K562 (cell line): Measurements from ENCODE around the gene NEDD4L. TPM values are rescaled to one million over a fixed set of nuclear protein-coding genes. Genes with fewer than 3 reads are reported as not detected.

Source experiments
- ATAC-seq: fragments of 200-7000 bp; cut with Tn5 transposase; 3 replicates; pipeline ENCODE4 v1.9.1; 2020; ENCODE audit warnings: moderate library complexity
- BruUV-seq: library from RNA; stranded (reverse); fragments of 400-500 nt; replicated peaks from 2 replicates; lab custom pipeline; 2021; lab: Mats Ljungman, UMichigan
- CTCF ChIA-PET: fragments of 300-600 bp; formaldehyde crosslinking; extraction: SDS; loops from one replicate; lab custom pipeline; 2021; ENCODE audit warnings: low intra/inter-chr PET ratio; lab: Yijun Ruan, JAX
- POLR2A ChIA-PET: fragments of 300-600, 350-650 bp; sonication (Branson Sonifier 250); formaldehyde crosslinking; extraction: SDS; loops from one replicate; lab custom pipeline; 2021; ENCODE audit warnings: antibody characterized with exemption, inconsistent platforms; lab: Yijun Ruan, JAX
- DNase-seq, 4 experiments: peaks; one replicate each; pipeline versions ENCODE4 v3.0.0 to v3.0.0-alpha.2; 2011 to 2018; ENCODE audit warnings: low spot score in 3 of 4, mixed read lengths in 3 of 4; ENCODE audit errors: extremely low read depth in 1 of 4
- FAIRE-seq: peaks from 2 replicates; lab custom pipeline; 2011; peaks lifted over from hg19 to GRCh38; lab: Jason Lieb, UNC
- H2AFZ ChIP-seq: 2 replicates; pipeline ENCODE4 v1.6.0; 2011; ENCODE audit warnings: low read depth, low read length, control low read depth, inconsistent platforms
- H3K27ac ChIP-seq: fragments of 200-600 bp; 3 replicates; pipeline ENCODE4 v1.8.0; 2011; ENCODE audit warnings: low read depth, mild to moderate bottlenecking, control low read depth, inconsistent platforms, low read length, moderate library complexity, mixed read lengths; ENCODE audit errors: extremely low read depth
- H3K27me3 ChIP-seq, 2 experiments: fragments of 300-600 bp in 1 of 2; 2 replicates in 1 of 2; 3 replicates in 1 of 2; pipeline versions ENCODE4 v1.6.0 to v1.8.0; 2011; ENCODE audit warnings: inconsistent platforms in 2 of 2, low read length in 2 of 2, mild to moderate bottlenecking in 1 of 2, mixed read lengths in 1 of 2, moderate library complexity in 1 of 2; ENCODE audit not compliant: control insufficient read depth in 2 of 2, insufficient read depth in 2 of 2
- H3K36me3 ChIP-seq: fragments of 300-600 bp; 3 replicates; pipeline ENCODE4 v1.8.0; 2011; ENCODE audit warnings: mild to moderate bottlenecking, low read length, inconsistent platforms; ENCODE audit not compliant: control insufficient read depth, insufficient read depth
- H3K4me1 ChIP-seq, 2 experiments: fragments of 200-600 bp in 1 of 2; replicated peaks in 1 of 2; 2 replicates in 1 of 2; 3 replicates in 1 of 2; pipeline versions ENCODE4 v1.5.1 to v1.8.0; 2011; ENCODE audit warnings: inconsistent platforms in 2 of 2, low read length in 2 of 2, mild to moderate bottlenecking in 1 of 2, mixed read lengths in 1 of 2, moderate library complexity in 1 of 2; ENCODE audit not compliant: control insufficient read depth in 2 of 2, insufficient read depth in 2 of 2
- H3K4me2 ChIP-seq: 2 replicates; pipeline ENCODE4 v1.6.1; 2011; ENCODE audit warnings: low read length, control low read depth, inconsistent platforms, mixed read lengths; ENCODE audit not compliant: insufficient read depth
- H3K4me3 ChIP-seq: fragments of 200-600 bp; sonication (generic), shearing (Covaris generic); 2 replicates; pipeline ENCODE4 v1.5.1; 2016; ENCODE audit warnings: control low read depth, inconsistent platforms
- H3K79me2 ChIP-seq: fragments of 200-600 bp; 3 replicates; pipeline ENCODE4 v1.8.0; 2011; ENCODE audit warnings: low read length, inconsistent platforms; ENCODE audit not compliant: control insufficient read depth, insufficient read depth
- H3K9ac ChIP-seq, 2 experiments: 2 replicates each; pipeline versions ENCODE4 v1.6.0 to v1.6.1; 2011; ENCODE audit warnings: low read depth in 2 of 2, low read length in 2 of 2, control low read depth in 1 of 2, inconsistent platforms in 1 of 2, mild to moderate bottlenecking in 1 of 2, mixed read lengths in 1 of 2; ENCODE audit not compliant: insufficient read depth in 1 of 2
- H3K9me1 ChIP-seq: one replicate; pipeline ENCODE4 v1.6.0; 2011; ENCODE audit warnings: inconsistent platforms, mild to moderate bottlenecking, low read length, moderate library complexity; ENCODE audit not compliant: control insufficient read depth, insufficient read depth
- H3K9me3 ChIP-seq: replicated peaks from 2 replicates; pipeline ENCODE4 v1.5.1; 2011; ENCODE audit warnings: low read depth, low read length, inconsistent platforms; ENCODE audit not compliant: control insufficient read depth, insufficient read depth
- H4K20me1 ChIP-seq: replicated peaks from 2 replicates; pipeline ENCODE4 v1.6.1; 2011; ENCODE audit warnings: low read length, inconsistent platforms, mixed read lengths; ENCODE audit not compliant: control insufficient read depth, insufficient read depth
- ATF7 ChIP-seq: fragments of 450-650 bp; IDR thresholded peaks from 2 replicates; pipeline ENCODE4 v1.7.1; 2014; ENCODE audit warnings: mild to moderate bottlenecking, moderate library complexity
- CEBPG ChIP-seq, 3 experiments: fragments of 200-800 bp in 1 of 3; sonication (Bioruptor generic) in 1 of 3; sonication (generic) in 1 of 3; formaldehyde crosslinking in 1 of 3; IDR thresholded peaks in 2 of 3; conservative IDR thresholded peaks in 1 of 3; 2 replicates each; pipeline versions ENCODE4 v1.6.1 to v1.8.0; 2016 to 2022; ENCODE audit warnings: missing compliant biosample characterization in 2 of 3, missing genetic modification characterization in 2 of 3, mild to moderate bottlenecking in 1 of 3, missing genetic modification reagents in 1 of 3
- CREM ChIP-seq: IDR thresholded peaks from 2 replicates; pipeline ENCODE4 v1.6.1; 2014; ENCODE audit warnings: antibody characterized with exemption, low read depth
- FUS ChIP-seq: fragments of 200-400 bp; formaldehyde crosslinking; optimal IDR thresholded peaks from 2 replicates; pipeline ENCODE3; 2017; ENCODE audit warnings: low read depth, low read length
- GATAD2B ChIP-seq: fragments of 450-650 bp; IDR thresholded peaks from 2 replicates; pipeline ENCODE4 v1.6.1; 2017; ENCODE audit warnings: mild to moderate bottlenecking, borderline replicate concordance
- KAT7 ChIP-seq: sonication (generic); formaldehyde crosslinking; IDR thresholded peaks from 2 replicates; pipeline ENCODE4 v1.8.0; 2022; ENCODE audit warnings: missing genetic modification reagents, mild to moderate bottlenecking, borderline replicate concordance
- LARP7 ChIP-seq: fragments of 450-650 bp; IDR thresholded peaks from 2 replicates; pipeline ENCODE4 v1.6.1; 2016
- NCOR1 ChIP-seq: fragments of 450-650 bp; IDR thresholded peaks from 2 replicates; pipeline ENCODE4 v1.6.1; 2016; ENCODE audit warnings: mild to moderate bottlenecking, moderate library complexity
- PCBP1 ChIP-seq: fragments of 200-400 bp; formaldehyde crosslinking; IDR thresholded peaks from 2 replicates; pipeline ENCODE4 v1.6.1; 2018; ENCODE audit warnings: mild to moderate bottlenecking, low read depth, low read length; ENCODE audit not compliant: poor library complexity, severe bottlenecking
- USF2 ChIP-seq: sonication (generic); formaldehyde crosslinking; IDR thresholded peaks from 2 replicates; pipeline ENCODE4 v1.5.0; 2020; ENCODE audit warnings: missing genetic modification reagents
- ZBTB33 ChIP-seq: sonication (generic); formaldehyde crosslinking; IDR thresholded peaks from 2 replicates; pipeline ENCODE4 v1.8.1; 2023; ENCODE audit warnings: mild to moderate bottlenecking, missing genetic modification reagents
- ZC3H4 ChIP-seq: sonication (generic); formaldehyde crosslinking; IDR thresholded peaks from 2 replicates; pipeline ENCODE4 v1.9.0; 2021; ENCODE audit warnings: missing genetic modification reagents, borderline replicate concordance
- ZNF57 ChIP-seq: fragments of 450-650 bp; formaldehyde crosslinking; IDR thresholded peaks from 2 replicates; pipeline ENCODE4 v1.4.0; 2020; ENCODE audit warnings: mild to moderate bottlenecking, moderate library complexity
- ZNF644 ChIP-seq: fragments of 200-800 bp; sonication (Bioruptor generic); IDR thresholded peaks from 2 replicates; pipeline ENCODE4 v1.6.1; 2016; ENCODE audit warnings: low read depth, missing genetic modification characterization, missing compliant biosample characterization
- WGBS: fragments of 100-300 bp; shearing (Covaris generic); methylation state at CpG from one replicate; pipeline ENCODE4 v1.1.6; 2016; ENCODE audit warnings: low coverage, mixed read lengths; ENCODE audit not compliant: insufficient coverage; ENCODE audit errors: missing lambda C conversion rate; 5-methylcytosine and 5-hydroxymethylcytosine counted together
- in situ Hi-C: fragments of 300-500 bp; cut with MboI; formaldehyde crosslinking; loops from 4 replicates; pipeline ENCODE4 v1.15.0; 2018; ENCODE audit warnings: inconsistent platforms, mixed read lengths
- intact Hi-C: fragments of 100-400 bp; cut with micrococcal nuclease; formaldehyde crosslinking; loops from 2 replicates; pipeline ENCODE4 v1.14.2; 2022
- polyA plus RNA-seq, 8 experiments: library from polyadenylated mRNA; depleted of rRNA in 4 of 8; stranded (reverse) in 5 of 8; unstranded in 3 of 8; fragments of >200 nt; fragmentation: Nextera tagmentation in 2 of 8; fragmentation: Illumina TruSeq in 1 of 8; extraction: Ambion mirVana in 2 of 8; extraction: Trizol in 1 of 8; gene quantifications; 2 replicates each; pipeline versions ENCODE4 v1.2.1 to v1.2.3, GENCODE V29; 2011 to 2014; ENCODE audit warnings: inconsistent platforms in 1 of 8, missing spikeins in 1 of 8
- total RNA-seq, 7 experiments: library from RNA; depleted of rRNA in 6 of 7; stranded (reverse); fragments of >200 nt in 6 of 7; fragmentation: Illumina TruSeq in 2 of 7; extraction: Trizol in 2 of 7; gene quantifications; 2 replicates each; pipeline versions ENCODE4 v1.2.1 to v1.2.3, GENCODE V29; 2011 to 2021; ENCODE audit warnings: low replicate concordance in 1 of 7
- TF ChIP-seq, protein P1 (sequence below): fragments of 250-450 bp; sonication (Bioruptor Pico); IDR thresholded peaks from 2 replicates; pipeline ENCODE4 v1.8.0; 2021; ENCODE audit warnings: moderate library complexity, mild to moderate bottlenecking, inconsistent platforms
- TF ChIP-seq, protein P2 (sequence below): fragments of 150-350 bp; conservative IDR thresholded peaks from 2 replicates; pipeline ENCODE4 v1.6.1; 2014; ENCODE audit warnings: low read length

NEDD4L gene
- total and polyA plus RNA-seq, 9 of the 15 experiments (the other 6 are each of a cell fraction or from before 2014, with no cell fraction given), result 8.1 to 33.4 (median 19.9) TPM

GRCh38 chr18:58443671-58444070 is 399.6 kb downstream of the NEDD4L start:
- H3K27me3 ChIP-seq, result peaks cover 3 to 18% of the 10 kb centered on the region in 2 experiments
- no peak for ATAC-seq
- TF ChIP-seq ZBTB33 (CRISPR knock-in tag), result no peak
- TF ChIP-seq LARP7, result no peak
- TF ChIP-seq FUS, result no peak
- no peak for TF ChIP-seq ZNF57 (CRISPR knock-in tag)
- no peak for TF ChIP-seq KAT7 (CRISPR knock-in tag)
- TF ChIP-seq, protein P1, sequence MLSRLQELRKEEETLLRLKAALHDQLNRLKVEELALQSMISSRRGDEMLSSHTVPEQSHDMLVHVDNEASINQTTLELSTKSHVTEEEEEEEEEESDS (CRISPR knock-in tag), result no peak
- TF ChIP-seq ATF7, result no peak
- TF ChIP-seq GATAD2B, result no peak
- TF ChIP-seq USF2, result no peak
- no peak for TF ChIP-seq NCOR1
- TF ChIP-seq ZNF644 (tag), result no peak
- TF ChIP-seq PCBP1, result no peak
- TF ChIP-seq ZC3H4 (CRISPR knock-in tag), result no peak
- TF ChIP-seq CREM, result no peak
- TF ChIP-seq CEBPG (CRISPR knock-in tag; IDR thresholded peaks at IDR 0.05), result no peak
- TF ChIP-seq CEBPG (tag; conservative IDR thresholded peaks at IDR 0.05 in 1 of 2, IDR thresholded peaks at IDR 0.05 in 1 of 2), result no peak
- TF ChIP-seq, protein P2, sequence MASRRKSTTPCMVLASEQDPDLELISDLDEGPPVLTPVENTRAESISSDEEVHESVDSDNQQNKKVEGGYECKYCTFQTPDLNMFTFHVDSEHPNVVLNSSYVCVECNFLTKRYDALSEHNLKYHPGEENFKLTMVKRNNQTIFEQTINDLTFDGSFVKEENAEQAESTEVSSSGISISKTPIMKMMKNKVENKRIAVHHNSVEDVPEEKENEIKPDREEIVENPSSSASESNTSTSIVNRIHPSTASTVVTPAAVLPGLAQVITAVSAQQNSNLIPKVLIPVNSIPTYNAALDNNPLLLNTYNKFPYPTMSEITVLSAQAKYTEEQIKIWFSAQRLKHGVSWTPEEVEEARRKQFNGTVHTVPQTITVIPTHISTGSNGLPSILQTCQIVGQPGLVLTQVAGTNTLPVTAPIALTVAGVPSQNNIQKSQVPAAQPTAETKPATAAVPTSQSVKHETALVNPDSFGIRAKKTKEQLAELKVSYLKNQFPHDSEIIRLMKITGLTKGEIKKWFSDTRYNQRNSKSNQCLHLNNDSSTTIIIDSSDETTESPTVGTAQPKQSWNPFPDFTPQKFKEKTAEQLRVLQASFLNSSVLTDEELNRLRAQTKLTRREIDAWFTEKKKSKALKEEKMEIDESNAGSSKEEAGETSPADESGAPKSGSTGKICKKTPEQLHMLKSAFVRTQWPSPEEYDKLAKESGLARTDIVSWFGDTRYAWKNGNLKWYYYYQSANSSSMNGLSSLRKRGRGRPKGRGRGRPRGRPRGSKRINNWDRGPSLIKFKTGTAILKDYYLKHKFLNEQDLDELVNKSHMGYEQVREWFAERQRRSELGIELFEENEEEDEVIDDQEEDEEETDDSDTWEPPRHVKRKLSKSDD, result no peak

More at GRCh38 chr18:58443671-58444070, 399.6 kb downstream of the NEDD4L start:
- Histone ChIP-seq H4K20me1 (no peaks in the 10 kb centered on the region), H3K9me1 (no peaks in the 10 kb centered on the region), H3K9ac (no peak overlapping the region), H3K79me2 (no peaks in the 10 kb centered on the region), H2AFZ (no peak overlapping the region), H3K36me3 (no peaks in the 10 kb centered on the region), H3K4me3 (no peak overlapping the region), H3K27ac (no peak overlapping the region), H3K9me3 (no peaks in the 10 kb centered on the region), H3K4me2 (no peak overlapping the region), H3K4me1 (no peaks in the 10 kb centered on the region)
- WGBS, result 0% methylated on average over 6 of the region's 6 CpGs
- ChIA-PET POLR2A (no interaction called here), CTCF (no interaction called here)
- no TSS peak for BruUV-seq
- no peak for FAIRE-seq
- DNase-seq, result no peak
- intact Hi-C loops (loop anchor here (10.0 kb wide), 1 partner anchor 51 kb away; no protein-coding TSS in a partner anchor), in situ Hi-C loops (no loop called here)
